Bronchial epithelial cell (primary cell): ENCODE measurements around the gene LINS1. TPM values are rescaled to one million over a fixed set of nuclear protein-coding genes. Genes with fewer than 3 reads are reported as not detected.

Source experiments
- DNase-seq: peaks from one replicate; pipeline ENCODE4 v3.0.0-alpha.2; 2010; ENCODE audit warnings: low read depth
- FAIRE-seq: peaks from 2 replicates; lab custom pipeline; 2011; peaks lifted over from hg19 to GRCh38; lab: Jason Lieb, UNC
- H3K27me3 ChIP-seq: 2 replicates; pipeline ENCODE4 v1.5.1; 2011; ENCODE audit warnings: low read length; ENCODE audit not compliant: control insufficient read depth, insufficient read depth
- H3K36me3 ChIP-seq: 2 replicates; pipeline ENCODE4 v1.5.1; 2011; ENCODE audit warnings: low read length; ENCODE audit not compliant: control insufficient read depth, insufficient read depth
- H3K4me3 ChIP-seq: 2 replicates; pipeline ENCODE4 v1.5.1; 2011; ENCODE audit warnings: mild to moderate bottlenecking, low read depth, low read length, control low read depth
- CTCF ChIP-seq: IDR thresholded peaks from 2 replicates; pipeline ENCODE4 v1.5.1; 2011; ENCODE audit warnings: mild to moderate bottlenecking, moderate library complexity, low read length, control low read depth, inconsistent platforms; ENCODE audit not compliant: insufficient read depth, severe bottlenecking
- total RNA-seq: library from RNA; depleted of rRNA; stranded (reverse); fragments of >200 nt; gene quantifications from 2 replicates; pipeline ENCODE4 v1.2.1, GENCODE V29; 2014

The LINS1 gene
- total RNA-seq, 1 donor from 2014 or later = 7.6 TPM

- FAIRE-seq (no peak), DNase-seq (peak; percentile 40)
- Histone ChIP-seq H3K36me3 (peaks cover 6% of the 10 kb centered on the region), H3K27me3 (no peaks in the 10 kb centered on the region), H3K4me3 (no peak overlapping the region)
- peak; percentile 1 for TF ChIP-seq CTCF
Observed at GRCh38 chr15:100572362-100572983, 29.5 kb downstream of the LINS1 start.

GRCh38 chr15:100571592-100572167, 30.3 kb downstream of the LINS1 start:
- FAIRE-seq = no peak
- Histone ChIP-seq H3K36me3 (peaks cover 6% of the 10 kb centered on the region), H3K27me3 (no peaks in the 10 kb centered on the region), H3K4me3 (no peak overlapping the region)
- DNase-seq = no peak
- no peak for TF ChIP-seq CTCF

- FAIRE-seq = no peak
- Histone ChIP-seq H3K27me3 (no peaks in the 10 kb centered on the region), H3K36me3 (peaks cover 6% of the 10 kb centered on the region), H3K4me3 (no peak overlapping the region)
- DNase-seq = no peak
- no peak for TF ChIP-seq CTCF
Observed at GRCh38 chr15:100570735-100571313, 31.2 kb downstream of the LINS1 start.

- Histone ChIP-seq H3K27me3 (no peaks in the 10 kb centered on the region), H3K36me3 (peaks cover 6% of the 10 kb centered on the region), H3K4me3 (no peak overlapping the region)
- FAIRE-seq (no peak), DNase-seq (no peak)
- TF ChIP-seq CTCF = no peak
Observed at GRCh38 chr15:100570275-100570674, 31.7 kb downstream of the LINS1 start.

- Histone ChIP-seq H3K4me3 (no peak overlapping the region), H3K27me3 (no peaks in the 10 kb centered on the region), H3K36me3 (peaks cover 6% of the 10 kb centered on the region)
- FAIRE-seq (no peak), DNase-seq (no peak)
- no peak for TF ChIP-seq CTCF
Observed at GRCh38 chr15:100569391-100569790, 32.6 kb downstream of the LINS1 start.
